IPS DF 6.9 (cell line): ENCODE results near the gene RINT1.
"Not testable (repeated sequence)": the region's sequence is repeated elsewhere in the genome, so short reads cannot be mapped to it uniquely, and the experiment has no call there.

Experiments
- DNase-seq: peaks from one replicate; pipeline ENCODE4 v3.0.0-alpha.2; 2013; ENCODE audit warnings: low read depth, low spot score
- H3K27ac ChIP-seq: one replicate; pipeline ENCODE4 v1.5.1; 2013; ENCODE audit warnings: low read length, control low read depth
- H3K27me3 ChIP-seq: 2 replicates; pipeline ENCODE4 v1.6.1; 2013; ENCODE audit warnings: mild to moderate bottlenecking, low read length; ENCODE audit not compliant: control insufficient read depth, insufficient read depth
- H3K36me3 ChIP-seq: 2 replicates; pipeline ENCODE4 v1.6.1; 2013; ENCODE audit warnings: low read length; ENCODE audit not compliant: control insufficient read depth, insufficient read depth
- H3K4me1 ChIP-seq: 2 replicates; pipeline ENCODE4 v1.6.1; 2013; ENCODE audit warnings: low read length; ENCODE audit not compliant: control insufficient read depth, insufficient read depth
- H3K4me3 ChIP-seq: 2 replicates; pipeline ENCODE4 v1.5.1; 2013; ENCODE audit warnings: mild to moderate bottlenecking, low read length
- H3K9me3 ChIP-seq: 2 replicates; pipeline ENCODE4 v1.6.1; 2013; ENCODE audit warnings: low read length, inconsistent platforms; ENCODE audit not compliant: control insufficient read depth, insufficient read depth
- WGBS: extraction: QIAGEN DNeasy Blood & Tissue Kit; methylation state at CpG from one replicate; pipeline ENCODE4 v1.1.7; 2013; ENCODE audit warnings: mixed read lengths, missing lambda C conversion rate; ENCODE audit not compliant: insufficient read length, insufficient coverage; 5-methylcytosine and 5-hydroxymethylcytosine counted together

Gene RINT1

GRCh38 chr7:105594034-105594433 is 62.0 kb downstream of the RINT1 start:
- Histone ChIP-seq H3K4me3 (no peak overlapping the region), H3K27ac (no peak overlapping the region), H3K27me3 (no peaks in the 10 kb centered on the region), H3K9me3 (no peaks in the 10 kb centered on the region), H3K36me3 (no peaks in the 10 kb centered on the region), H3K4me1 (0 out of 2 replicates have a peak, but pooled peaks cover 1% of the 10 kb centered on the region)
- DNase-seq = no peak
- no CpG with 5 or more reads among the region's 3 CpGs for WGBS

- WGBS = no CpG with 5 or more reads among the region's 4 CpGs
- DNase-seq = no peak
- H3K9me3 ChIP-seq = no peaks in the 10 kb centered on the region
- H3K36me3 ChIP-seq = no peaks in the 10 kb centered on the region
- no peaks in the 10 kb centered on the region for H3K27me3 ChIP-seq
- H3K27ac ChIP-seq = no peak overlapping the region
- H3K4me3 ChIP-seq = no peak overlapping the region
- H3K4me1 ChIP-seq = peaks cover 3% of the 10 kb centered on the region; the same call in 1 of the 2 replicates
Measured at GRCh38 chr7:105596866-105597265, 64.9 kb downstream of the RINT1 start.

GRCh38 chr7:105599080-105599479 is 67.1 kb downstream of the RINT1 start:
- H3K9me3 ChIP-seq, H3K4me1 ChIP-seq, DNase-seq, H3K4me3 ChIP-seq, H3K27ac ChIP-seq, H3K36me3 ChIP-seq, H3K27me3 ChIP-seq: not testable (repeated sequence)
- WGBS = no CpG with 5 or more reads among the region's 8 CpGs

- Histone ChIP-seq H3K36me3 (no peaks in the 10 kb centered on the region), H3K9me3 (no peaks in the 10 kb centered on the region), H3K27ac (no peak overlapping the region), H3K4me1 (peaks cover 3% of the 10 kb centered on the region; the same call in 1 of the 2 replicates), H3K27me3 (no peaks in the 10 kb centered on the region), H3K4me3 (no peak overlapping the region)
- no peak for DNase-seq
- WGBS = no CpG with 5 or more reads among the region's 3 CpGs
Measured at GRCh38 chr7:105599551-105599950, 67.5 kb downstream of the RINT1 start.

GRCh38 chr7:105600720-105601550 is 68.9 kb downstream of the RINT1 start:
- Histone ChIP-seq H3K4me1 (peaks cover 3% of the 10 kb centered on the region; the same call in 1 of the 2 replicates), H3K27me3 (no peaks in the 10 kb centered on the region), H3K9me3 (no peaks in the 10 kb centered on the region), H3K36me3 (no peaks in the 10 kb centered on the region), H3K27ac (no peak overlapping the region), H3K4me3 (no peak overlapping the region)
- DNase-seq = no peak
- no CpG with 5 or more reads among the region's 14 CpGs for WGBS

GRCh38 chr7:105602325-105603305 is 70.6 kb downstream of the RINT1 start:
- no peaks in the 10 kb centered on the region for H3K27me3 ChIP-seq
- 100% methylated on average over 1 of the region's 19 CpGs for WGBS
- no peak overlapping the region for H3K27ac ChIP-seq
- DNase-seq = no peak
- H3K4me1 ChIP-seq = peaks cover 3% of the 10 kb centered on the region; the same call in 1 of the 2 replicates
- no peaks in the 10 kb centered on the region for H3K36me3 ChIP-seq
- H3K9me3 ChIP-seq = no peaks in the 10 kb centered on the region
- no peak overlapping the region for H3K4me3 ChIP-seq

GRCh38 chr7:105610165-105610930 is 78.3 kb downstream of the RINT1 start:
- Histone ChIP-seq H3K9me3 (no peaks in the 10 kb centered on the region), H3K27me3 (no peaks in the 10 kb centered on the region), H3K36me3 (peaks cover 13% of the 10 kb centered on the region), H3K4me3 (no peak overlapping the region), H3K27ac (no peak overlapping the region), H3K4me1 (0 out of 2 replicates have a peak, but pooled peaks cover 1% of the 10 kb centered on the region)
- no peak for DNase-seq
- WGBS = no CpG with 5 or more reads among the region's 8 CpGs

GRCh38 chr7:105611856-105612775 is 80.1 kb downstream of the RINT1 start:
- Histone ChIP-seq H3K27ac (no peak overlapping the region), H3K27me3 (no peaks in the 10 kb centered on the region), H3K36me3 (peaks cover 19% of the 10 kb centered on the region), H3K4me1 (no peaks in the 10 kb centered on the region), H3K4me3 (no peak overlapping the region), H3K9me3 (no peaks in the 10 kb centered on the region)
- WGBS = no CpG with 5 or more reads among the region's 16 CpGs
- no peak for DNase-seq

GRCh38 chr7:105612806-105613205 is 80.8 kb downstream of the RINT1 start:
- DNase-seq = no peak
- Histone ChIP-seq H3K4me3 (no peak overlapping the region), H3K4me1 (no peaks in the 10 kb centered on the region), H3K27ac (no peak overlapping the region), H3K36me3 (peaks cover 22% of the 10 kb centered on the region), H3K27me3 (no peaks in the 10 kb centered on the region), H3K9me3 (no peaks in the 10 kb centered on the region)
- no CpG with 5 or more reads among the region's 9 CpGs for WGBS
